GM21447 (cell line): Measurements from ENCODE around the gene CAMTA1.

ENCODE experiments used
- ATAC-seq: cut with Tn5 transposase; IDR thresholded peaks from one replicate; pipeline ENCODE4 v1.9.1; 2021; ENCODE audit not compliant: unreplicated experiment

Gene CAMTA1

GRCh38 chr1:7437608-7438395 is 652.5 kb downstream of the CAMTA1 start:
- ATAC-seq: no peak

GRCh38 chr1:7438396-7438785 is 653.1 kb downstream of the CAMTA1 start:
- no peak for ATAC-seq

DNA sequence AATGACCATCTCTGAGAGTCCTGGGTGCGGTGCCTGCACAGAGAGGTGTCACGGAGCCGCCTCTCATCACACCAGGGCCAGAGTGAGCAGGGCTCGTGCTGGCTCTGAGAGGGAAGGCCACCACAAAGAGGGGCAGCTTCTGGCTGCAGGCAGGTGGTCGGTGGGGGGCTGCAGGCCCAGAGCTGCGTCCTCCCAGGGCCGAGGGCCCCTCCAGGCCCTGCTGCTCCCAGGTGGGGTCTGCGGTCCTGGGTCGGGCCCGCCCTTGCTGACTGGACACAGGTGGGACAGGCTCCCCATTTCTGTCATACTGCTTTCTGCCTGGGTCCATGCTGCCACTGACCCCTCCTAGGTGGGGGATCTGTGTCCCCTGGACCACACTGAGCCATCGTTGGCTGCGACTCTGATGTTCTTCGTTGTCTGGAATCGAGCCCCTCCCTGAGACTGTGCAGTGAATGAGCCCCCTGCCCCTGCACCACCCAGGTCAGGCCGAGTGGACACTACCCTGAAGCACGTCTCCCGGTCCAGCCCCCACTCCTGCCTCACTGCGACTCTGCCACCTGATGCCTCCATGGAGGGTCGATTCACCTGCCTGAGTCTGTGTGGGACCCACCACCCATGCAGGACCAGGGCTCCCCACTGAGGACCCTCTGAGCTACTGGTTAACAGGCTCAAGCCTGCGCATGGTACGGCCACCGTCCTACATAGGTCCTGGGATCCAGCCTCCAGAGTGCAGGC is 653.8 kb downstream of the CAMTA1 start:
- ATAC-seq: no peak

GRCh38 chr1:7440154-7440553 is 654.9 kb downstream of the CAMTA1 start:
- no peak for ATAC-seq

DNA sequence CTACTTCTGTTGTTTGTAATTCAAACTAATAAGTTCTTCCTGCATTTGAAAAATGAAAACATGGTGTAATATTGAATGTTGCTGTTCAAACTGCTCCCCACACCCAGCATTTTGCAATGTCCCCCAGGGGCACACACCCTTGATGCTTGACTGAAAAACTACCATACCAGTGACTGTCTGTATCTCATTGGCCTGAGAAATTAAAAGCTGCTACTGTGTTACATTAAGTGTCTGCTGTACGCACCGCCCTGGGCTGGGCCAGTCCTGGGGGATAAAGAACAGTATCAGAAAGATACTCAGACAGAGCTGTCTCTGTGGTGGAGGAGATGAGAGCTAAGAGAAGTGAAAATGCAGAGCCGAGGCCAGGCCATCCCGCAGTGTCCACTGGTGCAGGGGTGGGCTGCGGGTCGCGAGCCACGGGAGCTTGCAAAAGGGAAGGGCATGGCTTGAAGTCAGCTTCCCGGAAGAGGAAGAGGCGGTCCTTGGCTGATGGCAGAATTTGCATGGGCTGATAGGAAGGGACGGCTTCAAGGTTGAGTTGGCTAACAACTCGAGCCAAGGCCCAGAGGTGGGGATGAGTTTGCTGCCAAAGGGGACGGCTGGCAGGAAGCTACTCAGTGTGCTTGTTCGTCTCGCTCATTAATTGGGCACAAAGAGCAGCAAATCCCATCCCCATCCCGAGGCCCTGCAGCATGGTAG is 656.0 kb downstream of the CAMTA1 start:
- no peak for ATAC-seq

- no peak for ATAC-seq
Observed at GRCh38 chr1:7442036-7442435, 656.8 kb downstream of the CAMTA1 start.

- ATAC-seq: no peak
Observed at GRCh38 chr1:7442918-7443317, 657.7 kb downstream of the CAMTA1 start.

DNA sequence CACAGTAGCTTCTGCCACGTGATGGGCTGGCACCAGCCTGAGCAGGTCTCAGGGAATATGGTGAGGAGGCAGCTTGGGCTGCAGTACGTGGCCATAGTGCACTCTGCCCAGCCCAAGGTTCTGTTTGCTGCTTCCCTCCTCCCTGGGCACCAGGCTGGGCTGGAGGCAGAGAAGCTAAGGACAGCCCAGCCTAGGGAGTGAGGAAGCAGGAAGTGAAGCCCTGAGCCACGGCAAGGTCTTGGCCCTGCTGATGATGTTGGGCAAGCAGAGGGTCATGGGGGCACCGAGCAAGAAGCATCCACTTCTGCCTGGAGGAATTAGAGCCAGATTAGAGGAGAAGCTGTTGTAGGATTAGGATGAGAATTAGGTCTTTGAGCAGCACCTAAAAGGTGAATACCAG is 659.1 kb downstream of the CAMTA1 start:
- no peak for ATAC-seq

GRCh38 chr1:7447093-7447492 is 661.8 kb downstream of the CAMTA1 start:
- ATAC-seq: no peak

DNA sequence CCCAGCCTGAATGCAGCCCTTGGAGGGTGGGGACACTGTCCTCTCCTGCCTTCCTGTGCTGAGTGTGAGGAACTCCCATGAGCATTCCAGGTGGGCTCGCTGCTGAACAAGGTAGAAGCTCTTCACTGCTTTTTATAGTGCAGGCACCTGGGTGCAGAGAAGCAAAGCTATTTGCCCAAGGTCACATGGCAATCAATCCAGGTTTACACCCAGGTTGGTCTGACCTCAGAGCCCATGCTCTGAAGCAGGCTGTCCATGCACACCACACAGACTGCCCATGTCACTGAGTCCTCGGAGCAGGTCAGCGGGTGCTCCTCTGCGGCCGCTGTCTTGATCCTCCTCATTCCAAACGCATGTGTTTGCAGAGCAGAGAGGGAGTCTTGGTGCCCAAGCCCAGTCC is 662.5 kb downstream of the CAMTA1 start:
- no peak for ATAC-seq

- no peak for ATAC-seq
Observed at GRCh38 chr1:7448986-7449385, 663.7 kb downstream of the CAMTA1 start.

- ATAC-seq: no peak
Observed at GRCh38 chr1:7449750-7450149, 664.5 kb downstream of the CAMTA1 start.

DNA sequence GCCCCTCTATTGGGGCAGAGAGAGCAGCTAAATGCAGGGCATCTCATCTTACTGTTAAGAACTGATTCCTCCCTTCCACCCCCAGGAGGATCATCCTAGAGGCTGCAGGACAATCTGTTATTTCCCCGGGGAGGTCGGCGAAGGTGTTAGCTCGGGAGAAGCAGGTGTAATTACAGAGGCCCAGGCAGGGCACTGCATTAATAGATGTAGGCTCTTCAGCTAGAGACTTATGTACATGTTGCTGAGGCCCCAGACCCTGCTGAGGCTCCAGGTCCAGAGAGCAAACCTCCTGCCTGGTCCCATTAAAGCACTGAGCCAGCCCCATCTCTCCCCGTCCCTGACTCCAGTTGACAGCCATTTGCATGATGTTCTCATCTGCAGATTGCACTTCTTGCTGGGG is 665.6 kb downstream of the CAMTA1 start:
- no peak for ATAC-seq

DNA sequence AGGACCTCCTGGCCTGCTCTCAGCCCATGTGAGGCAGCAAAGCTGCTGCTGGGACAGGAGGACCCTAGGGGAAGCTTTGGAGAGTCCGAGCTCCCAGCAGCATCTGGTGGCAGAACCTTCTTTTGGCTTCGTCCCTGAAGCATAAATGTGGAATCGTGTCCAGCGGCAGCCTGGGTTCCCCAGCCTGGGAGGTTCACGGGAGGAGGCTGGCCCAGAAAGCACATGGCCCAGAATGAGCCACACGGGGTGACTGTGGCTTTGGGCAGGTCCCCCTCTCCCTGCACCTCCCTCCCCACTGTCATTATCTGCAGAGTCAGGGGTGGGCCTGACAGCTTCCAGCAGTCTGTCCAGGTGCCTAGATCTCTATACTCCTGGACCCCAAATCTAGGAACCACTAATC is 667.8 kb downstream of the CAMTA1 start:
- ATAC-seq: no peak

GRCh38 chr1:7454052-7454815 is 669.0 kb downstream of the CAMTA1 start:
- no peak for ATAC-seq

- ATAC-seq: no peak
Observed at GRCh38 chr1:7454895-7455784, 669.9 kb downstream of the CAMTA1 start.

DNA sequence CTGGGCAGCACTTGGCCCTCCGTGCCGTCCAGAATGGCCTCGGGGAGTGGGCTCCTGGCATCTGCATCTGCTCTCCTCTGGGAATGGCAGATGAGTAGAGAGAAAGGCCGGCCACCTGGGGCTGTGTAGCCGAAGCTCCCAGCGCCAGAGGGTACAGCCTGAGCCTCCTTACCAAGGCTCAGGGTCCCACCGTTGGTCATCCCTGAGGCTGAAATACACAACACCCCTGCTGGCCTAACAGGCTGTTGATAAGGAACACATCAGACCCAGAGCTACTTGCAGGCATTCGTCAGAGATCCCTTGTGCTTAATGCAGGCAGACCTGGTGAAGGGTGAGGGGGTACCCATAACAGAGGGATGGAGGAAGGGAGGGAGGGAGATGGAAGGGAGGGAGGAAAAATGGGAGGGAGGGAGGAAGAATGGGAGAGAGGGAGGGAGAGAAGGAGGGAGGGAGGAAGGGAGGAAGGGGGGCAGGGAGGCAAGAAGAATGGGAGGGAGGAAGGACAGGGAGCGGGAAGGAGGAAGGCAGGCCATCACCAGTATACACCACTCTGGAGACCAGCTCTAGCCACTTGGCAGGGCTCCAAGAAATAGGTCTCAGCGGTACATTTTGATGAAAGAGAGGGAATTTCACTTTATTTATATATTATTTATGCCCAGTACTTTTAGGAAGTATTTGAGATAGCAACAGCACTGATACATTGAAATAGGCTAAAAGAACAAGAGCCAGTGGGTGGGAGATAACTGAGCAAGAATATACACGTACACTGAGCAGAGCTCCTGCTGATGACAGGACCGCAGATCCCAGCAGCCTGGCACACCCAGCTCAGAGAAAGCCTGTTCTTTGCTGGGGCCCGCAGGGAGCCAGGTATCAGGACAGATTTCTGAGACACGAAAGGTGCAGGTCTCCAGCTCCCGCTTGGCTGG is 670.8 kb downstream of the CAMTA1 start:
- no peak for ATAC-seq

GRCh38 chr1:7456722-7457082 is 671.4 kb downstream of the CAMTA1 start:
- ATAC-seq: no peak

GRCh38 chr1:7457811-7458210 is 672.6 kb downstream of the CAMTA1 start:
- ATAC-seq: no peak
